ENCODE data around the gene PKNOX2.

DNA sequence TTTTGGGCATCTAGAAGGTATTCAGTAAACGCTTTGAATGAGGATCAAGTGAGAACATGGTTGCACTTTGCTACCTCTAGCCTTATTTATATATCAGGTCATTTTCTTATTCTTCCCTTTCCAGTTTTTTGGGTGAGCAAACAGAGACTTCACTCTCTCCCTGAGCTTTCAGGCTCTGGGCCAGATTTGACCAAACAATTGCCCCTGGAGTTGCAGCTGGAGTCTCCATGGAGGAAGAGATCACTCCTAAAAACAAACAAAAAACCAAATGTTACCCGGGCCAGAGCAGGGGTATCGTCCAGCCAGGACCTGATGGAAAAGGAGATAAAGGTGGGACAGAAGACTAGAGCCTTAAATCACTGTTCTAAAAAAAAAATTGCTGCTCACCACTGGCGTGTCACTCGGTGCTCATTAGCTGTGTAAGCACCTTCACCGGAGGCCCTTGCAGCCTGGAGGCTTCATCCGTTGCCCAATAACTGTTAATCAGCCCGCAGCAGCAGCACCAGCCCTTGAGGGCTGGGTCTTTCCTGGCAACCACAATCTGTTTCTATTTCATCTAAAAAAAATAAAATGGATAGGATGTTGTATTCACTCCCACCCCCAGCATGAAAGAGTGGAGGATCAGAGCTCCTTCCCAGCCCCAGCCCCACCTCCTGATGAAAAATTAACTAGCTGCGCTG, 125.0 kb downstream of the PKNOX2 start:
- TF ChIP-seq, protein P1, sequence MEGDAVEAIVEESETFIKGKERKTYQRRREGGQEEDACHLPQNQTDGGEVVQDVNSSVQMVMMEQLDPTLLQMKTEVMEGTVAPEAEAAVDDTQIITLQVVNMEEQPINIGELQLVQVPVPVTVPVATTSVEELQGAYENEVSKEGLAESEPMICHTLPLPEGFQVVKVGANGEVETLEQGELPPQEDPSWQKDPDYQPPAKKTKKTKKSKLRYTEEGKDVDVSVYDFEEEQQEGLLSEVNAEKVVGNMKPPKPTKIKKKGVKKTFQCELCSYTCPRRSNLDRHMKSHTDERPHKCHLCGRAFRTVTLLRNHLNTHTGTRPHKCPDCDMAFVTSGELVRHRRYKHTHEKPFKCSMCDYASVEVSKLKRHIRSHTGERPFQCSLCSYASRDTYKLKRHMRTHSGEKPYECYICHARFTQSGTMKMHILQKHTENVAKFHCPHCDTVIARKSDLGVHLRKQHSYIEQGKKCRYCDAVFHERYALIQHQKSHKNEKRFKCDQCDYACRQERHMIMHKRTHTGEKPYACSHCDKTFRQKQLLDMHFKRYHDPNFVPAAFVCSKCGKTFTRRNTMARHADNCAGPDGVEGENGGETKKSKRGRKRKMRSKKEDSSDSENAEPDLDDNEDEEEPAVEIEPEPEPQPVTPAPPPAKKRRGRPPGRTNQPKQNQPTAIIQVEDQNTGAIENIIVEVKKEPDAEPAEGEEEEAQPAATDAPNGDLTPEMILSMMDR (IDR thresholded peaks at IDR 0.05): no peak
- TF ChIP-seq POLR2A (IDR thresholded peaks at IDR 0.05): no peak
